ENCODE measurements around the gene GALNT14. TPM values are rescaled to one million over a fixed set of nuclear protein-coding genes. Genes with fewer than 3 reads are reported as not detected.

Gene GALNT14
- total RNA-seq, 1 experiment from 2014 or later, result 2.7 TPM

- no peak overlapping the region for H3T11ph ChIP-seq (ENCODE audit: low read length)
- no peak for DNase-seq
Observed at GRCh38 chr2:31171142-31171541, 32.9 kb upstream of the GALNT14 start.

More at GRCh38 chr2:31171142-31171541, 32.9 kb upstream of the GALNT14 start:
- H2BK5ac ChIP-seq (ENCODE audit: insufficient read length, low read length), result no peak overlapping the region
- no peak overlapping the region for H2BK20ac ChIP-seq (ENCODE audit: low read depth, low read length, poor library complexity, severe bottlenecking)
- no peak overlapping the region for H2BK12ac ChIP-seq (ENCODE audit: insufficient read length, low read depth, low read length)
- H3K9me3 Mint-ChIP-seq, result no peaks in the 10 kb centered on the region
- no peak overlapping the region for H3K9ac ChIP-seq (ENCODE audit: extremely low read depth, insufficient read length, low read length)
- H2AFZ ChIP-seq (ENCODE audit: low read length), result no peak overlapping the region
- H3K14ac ChIP-seq (ENCODE audit: insufficient read depth, low read length), result no peak overlapping the region
- no peak overlapping the region for H2BK120ac ChIP-seq (ENCODE audit: low read depth, low read length, poor library complexity, severe bottlenecking)
- no peaks in the 10 kb centered on the region; the same call in 1 of the 2 replicates for H3K27me3 ChIP-seq (ENCODE audit: insufficient read depth, low read length)
- no peak overlapping the region for H3K18ac ChIP-seq (ENCODE audit: insufficient read length, low read depth, low read length)
- no peaks in the 10 kb centered on the region for H4K20me1 ChIP-seq (ENCODE audit: control insufficient read depth, insufficient read depth, insufficient read length)
- H3K4me1 ChIP-seq (ENCODE audit: insufficient read depth, low read length), result no peaks in the 10 kb centered on the region
- H3K9me3 ChIP-seq (ENCODE audit: control insufficient read depth, low read depth, low read length), result no peaks in the 10 kb centered on the region
- H2BK15ac ChIP-seq (ENCODE audit: low read depth, low read length), result no peak overlapping the region
- no peaks in the 10 kb centered on the region for H3K79me2 ChIP-seq (ENCODE audit: insufficient read depth, low read length)
- H3K23me2 ChIP-seq (ENCODE audit: insufficient read length, low read depth, low read length, poor library complexity, severe bottlenecking), result no peaks in the 10 kb centered on the region
- no peak overlapping the region for H3K4me2 ChIP-seq (ENCODE audit: insufficient read depth, insufficient read length, low read length)
- H3K79me1 ChIP-seq (ENCODE audit: insufficient read depth, low read depth, low read length, poor library complexity, severe bottlenecking), result no peaks in the 10 kb centered on the region
- H3K56ac ChIP-seq (ENCODE audit: insufficient read length, low read depth, low read length), result no peak overlapping the region
- H4K91ac ChIP-seq (ENCODE audit: insufficient read length, low read depth, low read length), result no peak overlapping the region
- no peak overlapping the region for H2AK5ac ChIP-seq (ENCODE audit: insufficient read length, low read length)
- no peak overlapping the region for H3K4me3 Mint-ChIP-seq
- H4K5ac ChIP-seq (ENCODE audit: insufficient read length, low read depth, low read length), result no peak overlapping the region
- no peak overlapping the region for H3K23ac ChIP-seq (ENCODE audit: insufficient read length, low read depth, low read length)
- H3K27ac Mint-ChIP-seq, result no peak overlapping the region; a peak in 1 of 7 replicates
- peaks cover 8% of the 10 kb centered on the region for H3K27me3 Mint-ChIP-seq (ENCODE audit: low read depth)
- no peaks in the 10 kb centered on the region for H3K4me1 Mint-ChIP-seq
- no peak overlapping the region for H3K4ac ChIP-seq (ENCODE audit: low read depth, low read length)
- no peaks in the 10 kb centered on the region for H3K36me3 Mint-ChIP-seq (ENCODE audit: insufficient read depth in 1 of 3, low read depth in 3 of 3)
- no peak overlapping the region for H4K8ac ChIP-seq (replicated peaks; ENCODE audit: insufficient read length, low read depth, low read length)
- TF ChIP-seq CTCF (conservative IDR thresholded peaks at IDR 0.05), result no peak
- H3K27ac ChIP-seq (ENCODE audit: insufficient read length, low read depth, low read length), result no peak overlapping the region
- WGBS (ENCODE audit: extremely low coverage, insufficient read length, low lambda C conversion rate), result no CpG with 5 or more reads among the region's 4 CpGs

All from H9 (cell line).